ENCODE measurements around the gene ZNF746.
"Not testable (repeated sequence)": the region's sequence is repeated elsewhere in the genome, so short reads cannot be mapped to it uniquely, and the experiment has no call there.

Gene ZNF746

DNA sequence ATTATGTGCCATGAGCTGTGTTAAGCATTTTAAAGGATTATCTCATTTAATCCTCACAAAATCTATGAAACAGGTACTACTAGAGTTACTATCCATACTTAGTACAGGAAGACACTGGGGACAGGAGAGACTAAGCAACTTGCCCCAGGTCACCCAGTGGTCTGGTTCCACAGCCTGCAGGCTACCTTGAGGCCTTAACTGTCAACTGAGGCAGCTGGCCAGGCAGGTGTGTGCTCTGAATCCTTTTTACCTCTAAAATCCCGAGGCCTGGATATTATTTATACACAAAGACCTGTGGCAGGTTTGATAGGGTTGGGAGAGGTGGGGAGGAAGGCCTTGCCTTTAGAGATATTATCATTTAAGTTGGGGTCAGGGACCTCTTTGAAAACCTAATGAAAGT lies 39.8 kb downstream of the ZNF746 start:
- no peak for DNase-seq

DNA sequence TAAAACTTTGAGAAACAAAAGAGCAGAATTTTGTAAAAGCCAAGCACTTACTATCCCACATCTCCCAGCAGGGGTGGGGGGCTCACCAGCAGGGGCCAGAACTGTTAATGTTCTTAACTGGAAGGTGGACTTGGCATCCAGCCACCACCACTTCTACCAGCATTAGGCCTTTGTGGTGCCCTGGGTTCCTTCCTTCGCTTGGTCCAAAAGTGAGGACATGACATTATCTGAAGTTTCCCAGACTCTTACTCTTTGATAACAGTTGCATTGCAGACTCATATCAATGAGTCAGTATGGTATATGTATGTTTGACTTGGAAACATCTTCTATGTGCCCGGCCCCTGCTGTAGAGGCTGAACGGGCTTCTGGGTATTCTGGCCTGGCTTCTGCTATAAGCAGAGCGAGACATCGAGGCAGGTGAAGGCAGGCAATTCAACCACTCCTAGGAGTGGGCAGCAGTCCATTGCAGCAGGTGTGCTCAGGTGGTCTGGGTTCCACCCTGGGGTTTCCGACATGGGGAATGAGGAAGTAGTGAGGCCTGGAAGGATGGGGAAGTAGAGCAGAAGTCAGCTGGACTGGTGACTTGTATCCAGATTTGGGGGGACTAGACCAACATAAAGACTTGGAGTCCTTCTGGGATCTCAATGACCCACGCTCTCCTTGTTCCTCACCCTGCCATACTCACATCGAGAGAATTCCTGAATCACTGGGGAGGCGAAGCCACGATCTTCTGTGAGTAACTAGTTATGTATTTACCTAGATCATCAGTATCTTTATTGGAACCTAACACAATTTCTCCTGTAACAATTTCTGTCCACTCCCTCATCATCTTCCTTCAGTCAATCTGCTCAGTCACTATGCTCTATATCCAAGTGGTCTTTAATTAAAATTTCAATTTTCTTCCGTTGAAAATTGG lies 40.8 kb downstream of the ZNF746 start:
- DNase-seq: no peak

DNA sequence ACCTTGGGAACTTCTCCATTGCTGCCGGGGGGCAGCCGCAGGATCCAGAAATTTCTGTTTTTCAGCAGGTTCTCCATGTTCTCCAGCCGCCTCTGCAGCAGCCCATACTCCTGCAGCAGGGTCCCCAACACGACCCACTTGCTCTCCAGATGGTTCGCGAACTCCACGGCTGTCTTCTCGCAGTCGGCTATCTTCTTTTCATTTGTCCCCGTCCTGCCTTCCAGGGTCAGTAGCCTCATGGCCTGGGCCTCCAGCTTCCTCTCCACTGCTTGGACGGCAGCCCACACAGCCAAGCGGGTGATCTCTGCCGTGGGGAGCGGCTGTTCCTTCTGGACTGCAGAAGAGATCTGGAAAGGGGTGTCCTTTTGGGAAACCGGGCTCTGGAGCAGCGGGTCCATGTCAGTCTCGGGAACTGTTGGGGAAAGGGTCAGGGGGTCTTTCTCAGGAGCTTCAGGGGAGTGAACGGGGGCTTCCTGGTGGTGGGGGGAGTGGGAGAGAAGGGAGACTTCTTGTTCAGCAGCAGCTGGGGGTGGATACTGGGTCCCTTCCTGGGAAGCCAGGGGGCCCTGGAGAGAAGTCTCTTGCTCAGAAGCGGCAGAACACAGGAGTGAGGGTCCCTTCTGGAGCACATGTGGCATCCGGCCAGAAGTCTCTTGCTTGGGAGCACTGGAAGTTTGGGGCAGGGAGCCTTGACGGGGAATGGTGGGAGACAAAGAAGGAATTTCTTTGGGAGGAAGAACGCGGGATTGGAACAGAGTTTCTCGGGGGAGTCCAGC lies 42.2 kb downstream of the ZNF746 start:
- no peak for DNase-seq

DNA sequence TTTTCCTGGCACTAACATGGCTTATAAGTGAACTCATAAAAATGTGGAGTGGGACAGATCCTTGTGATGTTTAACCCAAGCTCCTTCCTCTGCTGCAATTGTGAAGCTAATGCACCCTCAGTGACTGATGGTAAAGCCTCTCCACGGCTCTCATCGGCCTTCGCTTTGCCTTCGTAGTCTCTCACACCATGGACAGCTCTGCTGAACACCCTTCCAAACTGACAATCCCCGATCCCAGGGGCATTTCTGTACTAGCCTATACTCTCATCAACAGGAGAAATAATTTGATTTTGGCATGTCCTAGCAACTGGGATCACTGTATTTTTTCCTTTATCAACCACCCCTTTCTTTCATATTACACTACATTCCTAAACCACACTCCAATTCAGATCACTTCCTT lies 42.9 kb downstream of the ZNF746 start:
- DNase-seq: no peak

DNA sequence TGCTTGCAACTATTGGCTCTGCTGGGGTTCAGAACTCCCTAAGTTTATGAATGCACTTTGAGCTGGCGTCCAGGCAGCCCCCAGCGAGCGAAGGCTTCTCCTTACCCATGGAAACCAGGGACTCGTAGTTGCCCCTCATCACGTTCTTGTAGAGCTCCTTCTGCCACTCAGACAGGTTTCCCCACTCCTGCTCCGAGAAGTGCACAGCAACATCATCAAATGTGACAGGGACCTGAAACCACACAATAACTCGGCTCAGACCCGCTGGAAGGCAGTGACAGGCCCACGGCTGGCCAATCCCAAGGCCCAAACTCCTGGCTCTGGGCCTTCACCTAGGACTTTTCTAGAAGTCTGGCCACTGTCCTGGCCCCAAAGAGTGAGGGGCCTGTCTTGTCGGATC lies 43.6 kb downstream of the ZNF746 start:
- no peak for DNase-seq

DNA sequence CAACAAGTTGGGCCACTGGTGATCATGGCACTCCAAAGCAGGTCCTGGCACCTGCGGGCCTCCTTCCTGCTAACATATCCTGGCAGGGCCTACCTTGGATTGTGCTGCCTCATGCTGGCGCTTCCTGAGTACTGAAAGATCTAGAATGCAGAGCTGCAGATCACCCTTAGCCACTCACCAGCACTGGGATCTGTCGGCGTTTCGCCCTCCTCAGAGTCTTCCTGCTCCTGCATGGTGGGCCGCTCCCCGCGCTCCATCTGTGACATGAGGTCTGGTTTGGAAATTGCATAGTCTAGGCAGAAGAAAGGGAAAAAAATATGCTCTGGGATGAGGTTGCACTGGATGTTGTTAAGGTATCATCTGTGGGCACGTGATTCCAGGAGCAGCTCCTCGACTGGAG lies 46.8 kb downstream of the ZNF746 start:
- DNase-seq: no peak

DNA sequence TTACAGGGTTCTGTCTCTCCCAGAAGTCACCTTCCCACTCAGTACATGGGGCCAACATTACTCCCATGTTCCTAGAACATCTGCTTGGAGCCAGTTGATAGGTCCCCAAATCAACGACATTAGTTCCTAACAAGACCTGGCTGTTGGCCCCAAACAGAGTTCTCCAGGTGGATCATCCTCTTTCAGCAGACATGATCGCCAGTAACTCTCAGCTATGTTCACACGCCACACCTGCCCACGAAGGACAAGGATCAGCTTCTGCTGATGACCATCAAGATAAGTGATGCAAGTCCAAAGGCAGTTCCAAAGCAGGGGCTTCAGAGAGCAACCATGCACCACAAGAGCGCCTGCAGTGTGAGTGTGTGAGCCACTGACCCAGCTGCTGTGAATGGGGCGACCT lies 47.7 kb downstream of the ZNF746 start:
- no peak for DNase-seq

DNA sequence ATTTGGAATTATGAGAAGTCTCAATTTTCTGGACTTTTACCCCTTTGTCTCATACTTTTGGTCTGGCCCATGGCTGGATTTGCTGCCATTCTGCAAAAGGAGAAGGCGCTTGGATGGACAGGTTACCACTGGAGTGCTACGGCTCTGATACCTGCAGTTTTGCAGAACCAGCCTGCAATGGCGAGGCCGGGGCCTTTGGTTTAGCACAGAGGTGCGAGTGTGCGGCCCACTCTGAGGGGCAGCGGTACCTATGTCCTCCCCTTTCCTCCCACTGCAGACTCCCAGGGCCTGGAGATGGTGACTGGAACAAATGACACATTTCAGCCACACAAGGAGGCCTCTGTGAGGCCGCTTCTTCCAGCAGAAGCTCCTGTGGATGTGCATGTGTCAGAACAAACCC lies 48.6 kb downstream of the ZNF746 start:
- no peak for DNase-seq

DNA sequence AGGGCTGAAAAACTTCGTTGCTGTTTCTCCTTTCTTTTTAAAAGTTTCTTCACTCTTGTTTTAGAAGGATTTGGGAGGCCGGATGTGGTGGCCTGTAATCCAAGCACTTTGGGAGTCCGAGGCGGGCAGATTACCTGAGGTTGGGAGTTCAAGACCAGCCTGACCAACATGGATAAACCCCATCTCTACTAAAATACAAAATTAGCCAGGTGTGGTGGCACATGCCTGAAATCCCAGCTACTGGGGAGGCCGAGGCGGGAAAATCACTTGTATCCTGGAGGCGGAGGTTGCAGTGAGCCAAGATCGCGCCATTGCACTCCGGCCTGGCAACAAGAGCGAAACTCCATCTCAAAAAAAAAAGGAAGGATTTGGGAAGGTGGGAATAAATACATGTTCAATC lies 51.6 kb downstream of the ZNF746 start:
- not testable (repeated sequence) for DNase-seq

DNA sequence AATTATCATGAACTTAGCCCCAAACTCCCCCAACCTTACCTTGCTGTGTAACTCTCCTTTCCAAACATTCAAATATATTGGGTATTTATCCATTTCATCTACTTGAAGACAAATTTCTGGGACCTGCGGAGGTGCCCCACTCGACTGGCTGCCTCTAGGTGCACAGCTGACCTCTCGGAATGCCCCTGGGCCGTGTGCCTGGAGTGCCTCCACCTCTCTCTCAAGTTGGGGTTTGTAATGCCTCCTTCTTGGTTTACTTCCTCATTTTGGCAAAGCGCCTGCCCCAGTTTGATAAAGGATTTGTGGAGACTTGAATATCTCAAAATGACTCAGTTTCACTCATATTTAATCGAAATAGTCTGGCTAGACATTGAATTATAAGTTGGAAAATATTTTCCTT lies 53.3 kb downstream of the ZNF746 start:
- DNase-seq: no peak

DNA sequence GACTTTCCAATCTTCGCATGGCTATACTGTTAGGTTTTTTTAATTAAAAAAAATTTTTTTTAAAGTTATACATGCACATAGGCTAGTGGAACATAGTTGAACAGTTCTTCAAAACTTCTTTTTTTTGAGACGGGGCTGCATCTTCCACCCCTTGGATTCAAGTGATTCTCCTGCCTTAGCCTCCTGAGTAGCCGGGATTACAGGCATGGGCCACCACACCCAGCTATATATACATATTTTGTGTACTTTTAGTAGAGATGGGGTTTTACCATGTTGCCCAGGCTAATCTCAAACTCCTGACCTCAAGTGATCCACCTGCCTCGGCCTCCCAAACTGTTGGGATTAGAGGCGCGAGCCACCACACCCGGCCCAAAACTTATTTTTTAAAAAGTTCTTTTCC lies 54.1 kb downstream of the ZNF746 start:
- DNase-seq: no peak

DNA sequence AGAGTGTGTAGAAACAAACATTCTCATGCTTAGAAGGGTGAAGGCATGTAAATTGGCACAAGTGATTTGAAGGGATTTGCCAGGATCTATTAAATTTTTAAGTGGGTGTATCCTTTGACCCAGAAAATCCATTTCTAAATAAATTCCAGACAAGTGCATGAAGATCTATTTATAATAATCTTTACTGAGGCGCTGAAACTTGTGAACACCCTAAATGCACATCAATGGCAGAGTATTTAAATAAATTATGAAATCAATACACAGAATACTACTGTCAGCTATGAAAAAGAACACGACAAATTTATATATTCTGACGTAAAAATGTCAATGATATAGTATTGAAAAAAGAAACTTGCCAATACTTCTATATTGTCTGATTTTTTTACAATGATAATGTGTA lies 54.7 kb downstream of the ZNF746 start:
- no peak for DNase-seq

DNA sequence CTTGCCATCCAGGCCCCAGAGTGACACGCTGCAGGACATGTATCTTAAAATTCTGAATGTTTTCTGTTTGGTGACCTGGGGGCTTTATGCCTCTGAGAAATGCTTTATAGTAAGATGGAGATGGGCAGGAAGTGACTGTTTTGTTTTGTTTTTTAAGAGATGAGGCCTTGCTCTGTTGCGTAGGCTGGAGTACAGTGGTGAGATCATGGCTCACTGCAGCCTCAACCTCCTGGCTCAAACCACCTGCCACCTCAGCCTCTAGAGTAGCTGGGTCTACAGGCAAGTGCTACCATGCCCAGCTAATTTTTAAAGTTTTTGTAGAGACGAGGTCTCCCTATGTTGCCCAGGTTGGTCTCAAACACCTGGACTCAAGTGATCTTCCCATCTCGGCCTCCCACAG lies 57.4 kb downstream of the ZNF746 start:
- DNase-seq: no peak

DNA sequence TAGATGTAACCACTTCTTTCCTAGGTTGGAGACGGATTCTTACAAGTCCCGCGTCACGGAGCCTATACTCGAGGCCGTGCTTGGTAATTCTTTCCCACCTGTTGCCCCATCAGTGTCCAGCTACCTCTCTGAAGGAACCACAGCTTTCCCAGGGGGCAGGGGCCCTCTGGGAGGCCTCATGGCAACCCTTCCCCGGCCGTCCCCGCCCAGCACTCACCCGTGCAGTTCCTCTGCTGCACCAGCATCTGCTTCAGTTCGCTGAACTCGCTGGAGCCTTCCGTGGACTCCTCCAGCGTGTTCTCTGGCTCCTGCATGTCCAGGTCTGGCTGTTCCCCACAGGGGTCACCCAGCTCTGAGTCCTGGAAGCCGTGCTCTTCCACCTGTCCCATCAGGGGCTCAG lies 61.3 kb downstream of the ZNF746 start:
- no peak for DNase-seq

DNA sequence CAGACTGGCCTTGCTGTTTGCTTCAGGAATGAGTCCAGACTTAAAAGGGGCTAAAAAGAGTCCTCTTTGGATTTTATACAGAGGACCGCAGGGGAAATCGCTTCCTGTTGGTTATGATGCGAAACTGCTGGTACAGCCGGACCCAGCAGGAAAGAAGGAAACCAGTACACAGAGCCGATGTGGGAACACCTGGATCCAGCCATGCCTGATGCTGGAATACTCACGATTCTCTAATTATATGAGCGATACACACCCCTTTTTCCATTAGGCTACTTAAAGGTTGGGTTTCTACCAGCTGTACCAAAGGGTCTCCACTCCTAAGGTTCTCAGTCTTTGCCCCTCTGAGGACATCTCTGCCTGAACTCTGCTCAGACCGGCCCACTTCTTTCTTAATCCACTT lies 64.5 kb downstream of the ZNF746 start:
- no peak for DNase-seq

DNA sequence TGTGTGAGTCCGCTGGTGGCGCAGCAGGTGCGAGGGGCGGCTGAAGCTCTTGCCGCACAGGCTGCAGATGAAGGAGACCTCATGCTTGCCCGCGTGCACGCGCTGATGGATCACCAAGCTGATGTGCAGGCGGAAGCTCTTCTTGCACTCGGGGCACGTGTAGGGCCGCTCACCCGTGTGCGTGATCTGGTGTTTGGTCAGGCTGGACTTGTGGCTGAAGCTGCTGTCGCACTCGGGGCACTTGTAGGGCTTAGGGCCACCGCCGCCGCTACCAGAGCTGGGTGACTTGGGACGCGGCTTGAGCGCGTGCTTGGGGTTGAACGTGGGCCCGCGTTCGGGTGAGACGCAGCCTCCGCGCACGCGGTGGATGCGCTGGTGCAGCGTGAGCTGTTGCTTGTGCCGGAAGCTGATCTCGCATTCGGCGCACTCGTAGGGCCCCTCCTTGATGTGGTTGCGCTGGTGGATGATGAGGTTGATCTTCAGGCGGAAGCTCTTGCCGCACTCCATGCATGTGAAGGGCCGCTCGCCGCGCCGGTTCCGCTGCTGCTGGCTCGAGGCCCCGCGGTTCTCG lies 65.4 kb downstream of the ZNF746 start:
- no peak for DNase-seq

DNA sequence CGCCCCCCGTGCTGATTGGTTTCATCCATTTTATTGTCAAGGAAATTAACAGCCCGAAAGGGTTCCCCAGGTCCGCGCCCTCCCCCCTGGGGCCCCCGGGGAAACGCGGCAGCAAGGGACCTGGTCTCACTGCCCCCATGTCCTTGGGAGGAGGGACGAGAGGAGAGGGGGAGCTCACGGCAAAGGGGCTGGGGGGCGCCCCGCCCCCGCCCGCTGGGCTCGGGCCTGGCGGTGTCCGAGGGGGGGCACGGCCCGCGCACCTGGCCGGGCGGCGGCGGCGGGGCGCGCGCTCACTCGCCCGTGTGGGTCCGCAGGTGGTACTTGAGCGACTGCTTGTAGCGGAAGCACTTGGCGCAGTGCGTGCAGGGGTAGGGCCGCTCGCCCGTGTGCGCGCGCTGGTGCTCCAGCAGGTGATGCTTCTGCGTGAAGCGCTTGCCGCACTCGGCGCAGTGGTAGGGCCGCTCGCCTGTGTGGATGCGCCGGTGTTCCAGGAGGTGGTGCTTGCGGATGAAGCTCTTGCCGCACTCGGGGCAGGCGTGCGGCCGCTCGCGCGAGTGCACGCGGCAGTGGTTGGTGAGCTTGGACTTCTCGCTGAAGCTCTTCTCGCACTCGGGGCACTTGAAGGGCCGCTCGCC lies 66.0 kb downstream of the ZNF746 start:
- no peak for DNase-seq

DNA sequence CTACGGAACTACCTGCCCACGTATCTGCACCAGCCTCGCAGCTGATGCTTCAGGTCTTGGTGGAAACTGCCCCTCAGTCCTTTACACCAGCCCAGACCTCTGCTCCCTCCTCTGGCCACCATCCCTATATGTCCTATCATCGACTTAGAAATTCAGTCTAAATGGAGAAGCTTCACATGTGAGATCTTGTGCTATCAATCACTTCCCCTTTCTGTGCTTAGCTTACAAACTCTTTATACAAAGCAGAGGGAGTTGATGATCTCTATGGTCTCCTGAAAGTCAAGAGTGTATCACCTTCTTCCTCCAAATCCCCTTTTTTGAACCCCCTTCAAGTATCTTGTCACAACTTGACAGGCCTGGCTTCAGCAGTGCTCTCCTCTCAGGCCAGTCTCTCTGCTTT lies 67.4 kb downstream of the ZNF746 start:
- no peak for DNase-seq

DNA sequence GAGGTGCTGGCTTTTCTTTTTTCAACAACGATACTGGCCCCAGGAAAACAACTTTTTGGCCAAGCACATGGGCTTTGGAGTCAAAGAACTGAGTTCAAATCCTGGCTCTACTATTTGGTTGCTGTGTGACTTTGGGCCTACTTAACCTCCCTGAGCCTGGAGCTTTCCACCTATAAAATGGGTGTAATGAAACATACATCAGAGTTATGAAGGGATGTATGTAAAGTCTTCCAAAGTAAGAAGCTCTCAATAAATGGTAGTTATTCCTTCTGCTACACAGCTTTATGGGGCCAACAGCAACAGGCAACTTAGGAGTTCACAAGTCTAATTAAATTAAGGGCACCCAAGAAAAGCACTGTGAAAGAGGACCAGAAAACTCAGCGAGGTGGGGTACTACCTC lies 69.7 kb downstream of the ZNF746 start:
- no peak for DNase-seq

DNA sequence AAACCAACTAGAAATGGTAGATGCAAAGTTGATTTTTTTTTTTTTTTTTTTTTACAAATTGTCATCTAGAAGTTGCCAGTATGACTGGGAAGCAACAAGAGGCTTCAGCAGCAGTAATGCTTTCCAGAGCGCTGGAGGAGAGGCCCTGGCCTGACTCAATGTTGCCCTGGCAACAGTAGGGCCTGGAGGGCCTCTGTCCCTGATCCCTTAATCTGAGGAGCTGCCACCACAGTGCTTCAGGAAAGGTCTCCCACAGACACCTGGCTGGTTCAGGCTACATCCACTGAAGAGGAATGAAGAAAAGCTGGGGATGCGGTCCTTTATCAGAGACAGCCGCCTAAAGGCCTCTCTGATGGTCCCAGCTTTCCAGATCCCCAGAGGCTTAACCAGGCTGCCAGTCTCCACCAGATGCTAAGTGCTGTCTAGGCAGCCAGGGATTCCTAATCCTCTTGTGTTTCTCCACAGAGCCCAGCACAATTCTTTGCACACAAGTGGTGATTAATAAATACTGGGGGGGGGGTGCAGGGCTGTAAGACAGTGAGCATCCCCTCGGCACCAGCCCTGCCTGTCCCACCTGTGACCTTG lies 70.4 kb downstream of the ZNF746 start:
- no peak for DNase-seq

DNA sequence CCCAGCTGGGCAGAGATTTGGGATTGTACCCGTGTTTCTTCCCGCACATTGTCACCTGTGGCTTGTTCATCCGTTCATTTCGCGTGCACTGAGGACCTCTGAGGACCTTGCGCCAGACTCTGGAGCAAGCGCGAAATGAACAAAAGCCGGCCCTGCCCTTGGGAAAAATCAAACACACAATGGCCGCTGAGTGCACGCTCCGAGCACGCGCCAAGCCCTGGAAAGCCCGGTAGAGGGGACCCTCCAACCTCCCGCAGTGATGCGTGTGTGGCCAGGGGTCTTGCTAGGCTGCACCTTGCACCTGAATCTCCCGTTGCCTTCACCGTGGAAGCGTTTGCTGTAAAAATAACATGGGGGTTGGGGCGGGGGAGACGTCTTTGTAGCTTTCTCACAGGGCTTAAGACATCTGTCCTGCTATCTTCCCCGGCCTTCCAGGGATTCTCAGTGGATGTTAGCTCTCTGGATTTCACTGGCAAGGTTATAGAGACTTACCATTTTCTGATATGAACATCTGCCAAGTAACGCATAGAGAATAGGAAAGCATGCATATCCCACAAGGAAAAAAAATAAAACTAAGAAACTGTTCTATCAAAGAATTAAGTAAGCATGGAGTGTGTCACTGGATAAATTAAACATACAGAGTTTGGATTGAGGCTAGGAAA lies 74.0 kb downstream of the ZNF746 start:
- DNase-seq: no peak

DNA sequence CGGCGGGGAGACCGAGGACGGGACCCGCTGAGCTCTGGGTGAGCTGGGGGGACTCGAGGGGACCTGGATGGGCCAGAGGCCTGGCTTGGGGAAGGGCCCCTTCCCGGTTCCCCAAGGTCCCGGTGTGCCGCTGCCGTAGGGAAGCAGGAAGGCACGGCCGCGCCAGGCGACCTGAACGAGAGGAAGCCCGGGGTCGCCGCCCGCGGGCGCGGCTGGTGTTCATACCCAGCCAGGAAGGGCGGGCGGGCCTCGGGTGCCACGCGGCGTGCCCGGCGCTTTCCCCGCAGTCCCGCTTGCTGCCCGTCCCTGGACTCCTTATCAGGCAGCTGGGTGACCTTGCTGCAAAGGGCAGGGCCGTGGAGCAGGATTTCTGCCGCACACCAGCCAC lies 74.7 kb downstream of the ZNF746 start:
- no peak for DNase-seq
